Panc1 (cell line): ENCODE data around the gene GPC1. TPM values are rescaled to one million over a fixed set of nuclear protein-coding genes. Genes with fewer than 3 reads are reported as not detected.

Source experiments
- ATAC-seq: fragments of 200-7000 bp; cut with Tn5 transposase; 2 replicates; pipeline ENCODE4 v1.9.1; 2020; ENCODE audit warnings: mild to moderate bottlenecking, moderate library complexity
- BruUV-seq: library from RNA; stranded (reverse); fragments of 400-500 nt; replicated peaks from 2 replicates; lab custom pipeline; 2021; lab: Mats Ljungman, UMichigan
- CTCF ChIA-PET: fragments of 300-600 bp; sonication (Branson Sonifier 250); formaldehyde crosslinking; loops from one replicate; lab custom pipeline; 2022; ENCODE audit warnings: antibody characterized with exemption; lab: Charles Lee
- POLR2A ChIA-PET: fragments of 300-600 bp; sonication (Branson Sonifier 250); formaldehyde crosslinking; loops from one replicate; lab custom pipeline; 2022; ENCODE audit warnings: antibody characterized with exemption; lab: Charles Lee
- DNase-seq: peaks from one replicate; pipeline ENCODE4 v3.0.0-alpha.2; 2010; ENCODE audit warnings: low read depth, low spot score
- H3K27ac ChIP-seq: 2 replicates; pipeline ENCODE4 v1.5.1; 2011; ENCODE audit warnings: mild to moderate bottlenecking, low read length, inconsistent platforms
- H3K27me3 ChIP-seq: fragments of 200-500 bp; sonication (Bioruptor generic); 2 replicates; pipeline ENCODE4 v1.6.0; 2014; ENCODE audit warnings: low read length, inconsistent platforms; ENCODE audit not compliant: control insufficient read depth, insufficient read depth
- H3K36me3 ChIP-seq: fragments of 200-500 bp; sonication (Bioruptor generic); 2 replicates; pipeline ENCODE4 v1.5.1; 2014; ENCODE audit warnings: inconsistent platforms, mild to moderate bottlenecking, low read length, moderate library complexity; ENCODE audit not compliant: control insufficient read depth, insufficient read depth
- H3K4me1 ChIP-seq: 2 replicates; pipeline ENCODE4 v1.5.1; 2011; ENCODE audit warnings: inconsistent platforms, mild to moderate bottlenecking, low read length, moderate library complexity; ENCODE audit not compliant: control insufficient read depth, insufficient read depth
- H3K4me3 ChIP-seq, 2 experiments: 2 replicates each; pipeline ENCODE4 v1.5.1; 2011 to 2012; ENCODE audit warnings: low read depth in 2 of 2, low read length in 2 of 2, mild to moderate bottlenecking in 2 of 2, inconsistent platforms in 1 of 2, moderate library complexity in 1 of 2
- H3K9me3 ChIP-seq: fragments of 200-500 bp; sonication (Bioruptor generic); 2 replicates; pipeline ENCODE4 v1.5.1; 2014; ENCODE audit warnings: low read depth, mild to moderate bottlenecking, inconsistent platforms, low read length, moderate library complexity; ENCODE audit not compliant: control insufficient read depth, insufficient read depth
- POLR2AphosphoS5 ChIP-seq: IDR thresholded peaks from 2 replicates; pipeline ENCODE4 v1.6.1; 2012; ENCODE audit warnings: mild to moderate bottlenecking, low read depth, low read length, moderate library complexity
- SIN3A ChIP-seq: IDR thresholded peaks from 2 replicates; pipeline ENCODE4 v1.6.1; 2012; ENCODE audit warnings: low read depth, mild to moderate bottlenecking, low read length, moderate library complexity, borderline replicate concordance; ENCODE audit not compliant: insufficient read depth
- TCF7L2 ChIP-seq: IDR thresholded peaks from 2 replicates; pipeline ENCODE4 v1.6.1; 2011; ENCODE audit warnings: mild to moderate bottlenecking, low read depth, low read length, inconsistent platforms
- in situ Hi-C: cut with HindIII; loops from 2 replicates; pipeline ENCODE4 v1.10.0; 2016; ENCODE audit warnings: low sequenced_read_pairs, low pct_unique_long_range_greater_than_20kb
- intact Hi-C: fragments of 100-400 bp; cut with micrococcal nuclease; formaldehyde crosslinking; loops from one replicate; pipeline ENCODE4 v1.10.0; 2022; ENCODE audit not compliant: unreplicated experiment
- total RNA-seq: library from RNA; stranded (reverse); gene quantifications from one replicate; pipeline ENCODE4 v1.2.1, GENCODE V29; 2021; ENCODE audit not compliant: unreplicated experiment
- TF ChIP-seq, protein P1 (sequence below): fragments of 450-650 bp; IDR thresholded peaks from 2 replicates; pipeline ENCODE4 v1.5.1; 2017; ENCODE audit warnings: mild to moderate bottlenecking
- TF ChIP-seq, protein P2 (sequence below), 2 experiments: IDR thresholded peaks; 2 replicates each; pipeline ENCODE4 v1.6.1; 2011 to 2012; ENCODE audit warnings: low read depth in 2 of 2, control low read depth in 1 of 2, low read length in 1 of 2, mild to moderate bottlenecking in 1 of 2, moderate library complexity in 1 of 2; ENCODE audit not compliant: insufficient read depth in 1 of 2

GPC1 gene
- total RNA-seq, 1 experiment from 2014 or later: 88.7 TPM

DNA sequence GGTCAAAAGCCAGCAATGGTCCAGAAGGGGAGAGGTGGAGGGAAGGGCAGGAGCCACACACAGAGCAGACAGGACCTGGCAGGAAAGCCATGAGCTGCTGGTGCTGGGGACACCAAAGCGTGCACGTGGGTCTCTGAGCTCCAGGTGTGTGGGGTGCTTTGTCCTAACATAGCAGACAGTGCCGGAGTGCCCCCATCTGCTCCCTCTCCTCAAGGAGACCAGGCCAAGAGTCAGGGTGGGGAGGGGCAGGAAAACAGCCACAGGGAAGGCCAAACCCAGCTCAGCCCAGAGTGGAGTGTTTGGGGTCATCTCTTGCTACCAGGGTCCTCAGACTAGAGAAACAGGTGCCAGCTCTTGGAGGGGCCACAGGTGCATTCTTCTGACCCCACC is 4.2 kb upstream of the GPC1 start:
- no peak for ATAC-seq
- Histone ChIP-seq H3K27ac (no peak overlapping the region), H3K9me3 (no peaks in the 10 kb centered on the region), H3K27me3 (no peaks in the 10 kb centered on the region), H3K4me3 (no peak overlapping the region), H3K4me1 (peaks cover 10% of the 10 kb centered on the region), H3K36me3 (no peaks in the 10 kb centered on the region; the same call in 1 of the 2 replicates)
- in situ Hi-C loops: no loop called here
- intact Hi-C loops: no loop called here
- CTCF ChIA-PET: no interaction called here
- BruUV-seq: no TSS peak
- POLR2A ChIA-PET: no interaction called here
- TF ChIP-seq SIN3A (no peak), TCF7L2 (no peak), POLR2AphosphoS5 (no peak)
- TF ChIP-seq, protein P1, sequence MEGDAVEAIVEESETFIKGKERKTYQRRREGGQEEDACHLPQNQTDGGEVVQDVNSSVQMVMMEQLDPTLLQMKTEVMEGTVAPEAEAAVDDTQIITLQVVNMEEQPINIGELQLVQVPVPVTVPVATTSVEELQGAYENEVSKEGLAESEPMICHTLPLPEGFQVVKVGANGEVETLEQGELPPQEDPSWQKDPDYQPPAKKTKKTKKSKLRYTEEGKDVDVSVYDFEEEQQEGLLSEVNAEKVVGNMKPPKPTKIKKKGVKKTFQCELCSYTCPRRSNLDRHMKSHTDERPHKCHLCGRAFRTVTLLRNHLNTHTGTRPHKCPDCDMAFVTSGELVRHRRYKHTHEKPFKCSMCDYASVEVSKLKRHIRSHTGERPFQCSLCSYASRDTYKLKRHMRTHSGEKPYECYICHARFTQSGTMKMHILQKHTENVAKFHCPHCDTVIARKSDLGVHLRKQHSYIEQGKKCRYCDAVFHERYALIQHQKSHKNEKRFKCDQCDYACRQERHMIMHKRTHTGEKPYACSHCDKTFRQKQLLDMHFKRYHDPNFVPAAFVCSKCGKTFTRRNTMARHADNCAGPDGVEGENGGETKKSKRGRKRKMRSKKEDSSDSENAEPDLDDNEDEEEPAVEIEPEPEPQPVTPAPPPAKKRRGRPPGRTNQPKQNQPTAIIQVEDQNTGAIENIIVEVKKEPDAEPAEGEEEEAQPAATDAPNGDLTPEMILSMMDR: no peak
- TF ChIP-seq, protein P2, sequence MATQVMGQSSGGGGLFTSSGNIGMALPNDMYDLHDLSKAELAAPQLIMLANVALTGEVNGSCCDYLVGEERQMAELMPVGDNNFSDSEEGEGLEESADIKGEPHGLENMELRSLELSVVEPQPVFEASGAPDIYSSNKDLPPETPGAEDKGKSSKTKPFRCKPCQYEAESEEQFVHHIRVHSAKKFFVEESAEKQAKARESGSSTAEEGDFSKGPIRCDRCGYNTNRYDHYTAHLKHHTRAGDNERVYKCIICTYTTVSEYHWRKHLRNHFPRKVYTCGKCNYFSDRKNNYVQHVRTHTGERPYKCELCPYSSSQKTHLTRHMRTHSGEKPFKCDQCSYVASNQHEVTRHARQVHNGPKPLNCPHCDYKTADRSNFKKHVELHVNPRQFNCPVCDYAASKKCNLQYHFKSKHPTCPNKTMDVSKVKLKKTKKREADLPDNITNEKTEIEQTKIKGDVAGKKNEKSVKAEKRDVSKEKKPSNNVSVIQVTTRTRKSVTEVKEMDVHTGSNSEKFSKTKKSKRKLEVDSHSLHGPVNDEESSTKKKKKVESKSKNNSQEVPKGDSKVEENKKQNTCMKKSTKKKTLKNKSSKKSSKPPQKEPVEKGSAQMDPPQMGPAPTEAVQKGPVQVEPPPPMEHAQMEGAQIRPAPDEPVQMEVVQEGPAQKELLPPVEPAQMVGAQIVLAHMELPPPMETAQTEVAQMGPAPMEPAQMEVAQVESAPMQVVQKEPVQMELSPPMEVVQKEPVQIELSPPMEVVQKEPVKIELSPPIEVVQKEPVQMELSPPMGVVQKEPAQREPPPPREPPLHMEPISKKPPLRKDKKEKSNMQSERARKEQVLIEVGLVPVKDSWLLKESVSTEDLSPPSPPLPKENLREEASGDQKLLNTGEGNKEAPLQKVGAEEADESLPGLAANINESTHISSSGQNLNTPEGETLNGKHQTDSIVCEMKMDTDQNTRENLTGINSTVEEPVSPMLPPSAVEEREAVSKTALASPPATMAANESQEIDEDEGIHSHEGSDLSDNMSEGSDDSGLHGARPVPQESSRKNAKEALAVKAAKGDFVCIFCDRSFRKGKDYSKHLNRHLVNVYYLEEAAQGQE (IDR thresholded peaks at IDR 0.05; ENCODE audit: insufficient read depth in 1 of 2, low read depth in 2 of 2, low read length in 1 of 2): no peak
- no peak for DNase-seq

DNA sequence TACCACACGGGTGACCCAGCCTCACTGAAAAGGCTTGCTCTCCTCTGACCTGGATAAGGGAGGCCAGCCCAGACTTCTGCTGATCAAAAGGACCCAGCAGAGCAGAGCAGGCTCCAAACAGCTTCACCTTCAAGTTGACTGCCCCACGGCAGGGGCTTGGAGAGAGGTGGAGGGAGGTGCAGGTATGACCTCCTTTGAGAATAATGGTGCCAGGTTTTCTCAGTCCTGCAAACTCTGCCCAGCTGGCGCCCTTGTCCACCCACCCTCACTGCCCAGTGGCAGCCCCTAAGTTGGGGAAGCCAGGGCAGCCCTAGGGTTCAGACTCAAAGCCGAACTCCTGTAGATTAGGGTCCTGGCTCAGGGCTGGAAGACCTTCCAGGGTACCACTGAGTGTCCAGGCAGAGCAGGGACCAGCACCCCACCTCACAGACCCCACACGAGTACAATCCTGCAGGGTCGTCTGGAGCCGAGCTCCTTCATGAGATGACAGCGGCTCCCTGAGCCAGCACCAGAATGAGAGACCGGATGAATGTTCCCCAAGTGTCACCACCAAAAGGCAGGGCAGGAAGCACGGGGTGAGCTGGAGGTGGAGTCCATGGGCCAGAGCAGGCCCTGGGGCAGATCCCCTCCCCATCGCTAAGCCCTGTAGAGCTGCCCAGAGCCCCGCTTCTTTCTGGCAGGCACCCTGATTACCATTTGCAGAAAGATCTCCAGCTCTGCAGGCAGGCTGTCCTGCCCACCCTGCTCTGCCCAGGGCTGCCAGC is 3.6 kb upstream of the GPC1 start:
- intact Hi-C loops (no loop called here), in situ Hi-C loops (no loop called here)
- Histone ChIP-seq H3K36me3 (no peaks in the 10 kb centered on the region; the same call in 1 of the 2 replicates), H3K27me3 (no peaks in the 10 kb centered on the region), H3K9me3 (no peaks in the 10 kb centered on the region), H3K4me1 (peaks cover 10% of the 10 kb centered on the region), H3K4me3 (no peak overlapping the region), H3K27ac (no peak overlapping the region)
- POLR2A ChIA-PET: no interaction called here
- DNase-seq: no peak
- CTCF ChIA-PET: no interaction called here
- TF ChIP-seq POLR2AphosphoS5 (no peak), TCF7L2 (no peak), SIN3A (no peak)
- TF ChIP-seq, protein P1: no peak
- TF ChIP-seq, protein P2 (IDR thresholded peaks at IDR 0.05; ENCODE audit: insufficient read depth in 1 of 2, low read depth in 2 of 2, low read length in 1 of 2): no peak
- ATAC-seq: no peak
- BruUV-seq: no TSS peak
